Measurements from ENCODE around the gene CTNNBL1. TPM values are rescaled to one million over a fixed set of nuclear protein-coding genes. Genes with fewer than 3 reads are reported as not detected.

The CTNNBL1 gene
- polyA plus RNA-seq, 3 donors from 2014 or later: 99.5 to 109 (median 105) TPM

DNA sequence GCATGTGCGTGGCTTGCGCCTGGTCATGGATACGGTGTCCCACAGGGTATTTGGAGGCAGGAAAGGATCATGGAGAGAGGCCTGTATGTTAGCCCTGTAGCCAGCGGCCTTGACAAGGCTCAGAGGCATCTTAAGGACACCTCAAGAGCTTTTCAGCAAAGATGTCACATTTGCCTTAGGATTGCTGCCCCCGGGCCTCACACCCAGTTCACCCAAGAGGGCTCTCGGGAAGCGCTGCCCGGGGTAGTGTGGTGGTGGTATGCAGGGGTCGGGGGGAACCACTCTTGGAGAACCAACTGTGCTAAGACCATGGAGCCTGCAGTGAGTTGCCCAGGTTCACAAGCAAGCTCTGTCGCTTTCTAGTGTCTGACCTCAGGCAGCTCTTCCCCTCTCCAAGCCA, 172.2 kb downstream of the CTNNBL1 start:
- Mint-ChIP-seq H3K9me3 (no peaks in the 10 kb centered on the region), H3K27me3 (ENCODE audit: low read depth in 3 of 3) (peaks cover 0 to 6% (median 0%) of the 10 kb centered on the region in 3 donors), H3K36me3 (peaks cover 9 to 38% (median 27%) of the 10 kb centered on the region in 3 donors), H3K4me3 (no peak overlapping the region), H3K27ac (no peak overlapping the region), H3K4me1 (no peaks in the 10 kb centered on the region)
- no peak for DNase-seq

DNA sequence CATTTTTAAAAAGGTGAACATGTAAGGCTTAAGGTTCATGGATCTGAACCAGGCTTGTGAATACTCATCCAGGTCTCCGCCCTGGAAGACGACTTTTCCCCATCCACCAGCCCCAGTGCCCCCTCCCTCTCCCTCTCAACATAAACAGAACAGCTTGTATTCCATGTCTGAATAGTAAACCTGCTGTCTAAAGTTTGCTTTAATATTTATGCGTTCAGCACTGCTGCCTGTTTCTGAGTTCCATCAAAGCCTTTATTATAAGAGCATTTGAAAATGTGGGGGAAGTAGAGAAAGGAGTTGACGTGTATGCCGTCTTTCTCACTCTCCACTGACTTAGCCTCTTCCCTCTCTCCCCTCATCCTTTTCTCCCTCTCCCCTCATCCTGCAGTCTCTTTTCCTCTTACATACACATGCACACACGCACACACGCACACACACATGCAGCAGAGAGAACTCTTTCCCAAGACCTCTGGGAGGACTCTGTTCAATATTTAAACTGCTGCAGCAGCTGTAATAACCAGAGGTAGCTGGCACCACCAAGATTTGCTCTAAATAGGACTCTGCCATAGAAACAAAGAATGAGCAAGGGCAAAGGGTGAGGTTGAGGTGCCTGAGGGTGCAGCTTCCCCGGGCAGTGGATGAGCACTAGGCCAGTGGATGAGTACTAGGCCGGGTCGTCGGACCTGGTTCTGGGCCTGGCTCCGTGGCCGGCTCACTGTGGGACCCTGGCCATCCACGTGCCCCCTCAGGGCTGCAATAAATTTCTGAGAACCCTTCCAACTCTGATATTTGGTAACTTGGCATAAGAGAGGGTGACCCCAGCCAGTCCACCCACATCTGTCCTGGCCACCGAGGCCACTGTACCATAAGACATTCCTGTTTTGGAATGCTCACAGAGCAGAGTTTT, 173.7 kb downstream of the CTNNBL1 start:
- Mint-ChIP-seq H3K4me1 (no peaks in the 10 kb centered on the region), H3K36me3 (peaks cover 9 to 35% (median 19%) of the 10 kb centered on the region in 3 donors), H3K27ac (no peak overlapping the region)

DNA sequence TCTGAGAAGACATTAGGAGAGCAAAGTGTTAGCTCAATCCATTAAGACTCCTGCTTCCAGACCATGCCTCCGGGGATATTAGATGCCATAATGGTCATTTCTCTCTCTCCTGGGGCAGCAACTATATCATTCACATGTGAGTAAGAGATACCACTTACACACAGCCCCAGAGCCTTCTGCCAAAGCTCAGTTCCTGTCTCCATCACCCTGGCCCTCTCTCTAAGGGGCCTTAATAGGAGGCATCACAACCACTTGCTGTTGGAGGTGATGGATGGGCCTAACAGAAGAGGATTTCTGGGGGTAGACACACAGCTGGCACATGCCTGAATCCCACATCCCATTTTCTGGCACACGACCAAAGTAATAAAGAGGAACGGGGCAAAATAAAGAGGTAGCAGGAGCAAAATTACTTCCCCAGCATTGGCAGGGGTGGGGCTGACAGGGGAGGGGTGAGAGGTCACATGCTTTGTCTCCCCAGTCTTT, 175.1 kb downstream of the CTNNBL1 start:
- Mint-ChIP-seq H3K9me3 (no peaks in the 10 kb centered on the region), H3K4me1 (no peaks in the 10 kb centered on the region), H3K27me3 (ENCODE audit: low read depth in 3 of 3) (peaks cover 0 to 6% (median 0%) of the 10 kb centered on the region in 3 donors), H3K27ac (peak overlapping the region in 2 of 6 donors; percentile 37 to 53), H3K36me3 (peaks cover 5 to 33% (median 13%) of the 10 kb centered on the region in 3 donors), H3K4me3 (no peak overlapping the region)
- DNase-seq: no peak

More for the DNA sequence above, 173.7 kb downstream of the CTNNBL1 start:
- H3K4me3 Mint-ChIP-seq: no peak overlapping the region
- peaks cover 0 to 8% (median 0%) of the 10 kb centered on the region in 3 donors for H3K27me3 Mint-ChIP-seq (ENCODE audit: low read depth in 3 of 3)
- H3K9me3 Mint-ChIP-seq: no peaks in the 10 kb centered on the region
- no peak for DNase-seq

DNA sequence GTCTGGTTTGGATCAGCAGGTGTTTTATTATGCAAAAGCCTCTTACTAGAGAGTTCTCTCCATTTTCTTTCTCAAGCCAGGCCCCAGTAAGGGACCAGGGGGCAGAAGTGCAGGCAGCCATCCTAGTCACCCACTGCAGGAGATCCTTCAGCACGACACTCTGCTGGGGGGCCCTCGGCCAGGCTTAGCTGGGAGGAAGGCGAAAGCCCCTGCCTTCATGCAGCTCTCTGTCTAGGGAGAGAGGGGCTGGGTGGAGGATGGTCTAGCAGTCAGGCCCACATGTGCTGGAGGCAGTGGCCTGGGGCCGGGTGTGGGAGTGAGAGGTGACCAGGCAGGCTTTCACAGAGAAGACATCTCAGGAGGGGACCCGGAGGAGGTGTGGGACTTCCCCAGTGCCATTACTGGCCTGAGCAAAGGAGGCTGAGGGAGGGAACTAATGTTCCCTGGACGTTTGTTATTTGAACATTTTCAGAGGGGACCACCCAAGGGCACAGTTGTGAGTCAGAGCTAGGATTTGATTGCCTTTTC, 175.6 kb downstream of the CTNNBL1 start:
- Mint-ChIP-seq H3K9me3 (no peaks in the 10 kb centered on the region), H3K27me3 (ENCODE audit: low read depth in 3 of 3) (peaks cover 0 to 7% (median 0%) of the 10 kb centered on the region in 3 donors), H3K27ac (peak overlapping the region in 2 of 6 donors; percentile 37 to 45), H3K36me3 (peaks cover 10 to 34% (median 16%) of the 10 kb centered on the region in 3 donors), H3K4me1 (no peaks in the 10 kb centered on the region), H3K4me3 (no peak overlapping the region)
- no peak for DNase-seq

DNA sequence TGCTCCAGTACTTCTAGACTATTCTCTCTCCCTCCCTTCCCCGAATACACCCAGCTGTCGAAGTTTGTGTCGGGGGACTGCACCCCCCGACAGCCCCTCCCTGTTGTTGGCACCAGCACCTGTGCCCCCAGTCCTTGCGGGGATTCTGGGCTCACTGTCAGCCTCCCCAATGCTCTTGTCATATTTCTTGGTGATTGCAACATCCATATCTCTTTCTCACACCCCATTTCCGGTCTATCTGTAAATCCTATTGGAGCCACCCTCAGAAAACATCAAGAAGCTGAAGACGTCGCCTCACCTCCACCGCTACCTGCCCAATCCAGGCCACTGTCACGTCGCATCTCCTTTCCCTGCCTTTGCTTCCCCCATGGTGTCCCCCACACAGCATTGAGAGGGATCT, 176.5 kb downstream of the CTNNBL1 start:
- Mint-ChIP-seq H3K4me1 (no peaks in the 10 kb centered on the region), H3K36me3 (peaks cover 10 to 33% (median 16%) of the 10 kb centered on the region in 3 donors), H3K27me3 (ENCODE audit: low read depth in 3 of 3) (peaks cover 0 to 6% (median 0%) of the 10 kb centered on the region in 3 donors), H3K27ac (peak overlapping the region in 1 of 6 donors; percentile 76), H3K4me3 (no peak overlapping the region), H3K9me3 (no peaks in the 10 kb centered on the region)
- DNase-seq: no peak

DNA sequence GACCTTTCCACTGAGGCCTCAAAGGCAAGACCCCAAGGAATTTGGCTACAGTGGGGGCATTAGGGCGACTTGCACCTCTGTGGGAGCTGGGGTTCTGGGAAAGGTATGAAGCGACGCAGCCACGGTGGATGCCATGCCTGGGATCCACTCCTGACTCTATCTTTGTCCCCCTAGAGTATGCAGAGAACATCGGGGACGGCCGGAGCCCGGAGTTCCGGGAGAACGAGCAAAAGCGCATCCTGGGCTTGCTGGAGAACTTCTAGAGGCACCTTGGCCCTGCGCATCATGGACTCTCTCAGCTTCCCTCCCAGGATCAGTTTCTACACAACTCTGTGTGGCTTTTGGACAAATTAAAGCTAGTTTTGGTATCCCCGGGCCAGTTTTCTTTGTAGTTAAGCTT, 177.9 kb downstream of the CTNNBL1 start:
- H3K27ac Mint-ChIP-seq: no peak overlapping the region
- peaks cover 10 to 36% (median 16%) of the 10 kb centered on the region in 3 donors for H3K36me3 Mint-ChIP-seq
- no peak for DNase-seq
- peaks cover 0 to 2% of the 10 kb centered on the region in 2 donors for H3K4me1 Mint-ChIP-seq
- peaks cover 0 to 5% (median 0%) of the 10 kb centered on the region in 3 donors for H3K27me3 Mint-ChIP-seq (ENCODE audit: low read depth in 3 of 3)
- H3K9me3 Mint-ChIP-seq: no peaks in the 10 kb centered on the region
- H3K4me3 Mint-ChIP-seq: no peak overlapping the region

DNA sequence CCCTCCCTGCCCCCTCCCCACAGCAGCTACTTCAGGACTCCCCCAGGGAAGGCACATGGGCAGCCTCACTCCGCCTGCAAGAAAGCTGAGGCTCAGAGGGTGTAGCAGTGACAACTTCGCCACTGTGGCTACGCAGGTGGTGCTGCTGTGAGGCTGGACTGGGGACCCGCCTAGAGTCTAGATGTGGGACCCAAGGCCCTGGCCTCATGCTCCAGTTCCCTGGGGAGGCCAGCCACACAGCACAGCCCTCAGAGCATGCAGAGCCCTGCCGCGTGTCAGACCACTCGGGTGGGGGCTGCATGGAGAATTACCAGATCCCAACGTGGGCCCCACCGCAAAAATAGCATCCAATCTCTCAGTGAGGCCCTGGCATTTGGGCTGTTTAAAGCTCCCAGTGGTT, 178.3 kb downstream of the CTNNBL1 start:
- no peak for DNase-seq
- Mint-ChIP-seq H3K4me1 (peaks cover 0 to 2% of the 10 kb centered on the region in 2 donors), H3K4me3 (no peak overlapping the region), H3K27me3 (ENCODE audit: low read depth in 3 of 3) (peaks cover 0 to 5% (median 0%) of the 10 kb centered on the region in 3 donors), H3K27ac (no peak overlapping the region), H3K36me3 (peaks cover 10 to 34% (median 16%) of the 10 kb centered on the region in 3 donors), H3K9me3 (no peaks in the 10 kb centered on the region)

DNA sequence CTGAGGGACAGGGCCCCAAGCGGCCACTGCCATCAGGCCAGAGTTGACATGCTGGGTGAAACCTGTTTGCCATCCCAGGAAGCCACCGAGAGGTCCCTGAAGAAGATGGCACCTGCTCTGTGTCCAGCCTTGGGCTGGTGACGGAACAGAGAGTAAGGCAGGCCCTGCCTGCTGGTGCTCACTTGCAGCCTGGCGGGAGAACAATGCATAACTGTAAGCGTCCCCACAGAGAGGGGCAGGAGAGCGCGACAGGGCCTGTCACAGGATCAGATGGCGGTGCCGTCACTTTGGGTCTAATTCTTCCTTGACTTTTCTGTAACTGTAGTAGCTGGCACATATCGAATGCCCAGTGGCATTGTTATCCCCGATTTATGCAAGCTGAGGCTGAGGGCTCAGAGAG, 180.1 kb downstream of the CTNNBL1 start:
- Mint-ChIP-seq H3K36me3 (peaks cover 10 to 29% (median 16%) of the 10 kb centered on the region in 3 donors), H3K27me3 (ENCODE audit: low read depth in 3 of 3) (peaks cover 0 to 5% (median 0%) of the 10 kb centered on the region in 3 donors), H3K4me1 (peaks cover 0 to 2% of the 10 kb centered on the region in 2 donors), H3K27ac (no peak overlapping the region), H3K4me3 (no peak overlapping the region), H3K9me3 (no peaks in the 10 kb centered on the region)
- no peak for DNase-seq

DNA sequence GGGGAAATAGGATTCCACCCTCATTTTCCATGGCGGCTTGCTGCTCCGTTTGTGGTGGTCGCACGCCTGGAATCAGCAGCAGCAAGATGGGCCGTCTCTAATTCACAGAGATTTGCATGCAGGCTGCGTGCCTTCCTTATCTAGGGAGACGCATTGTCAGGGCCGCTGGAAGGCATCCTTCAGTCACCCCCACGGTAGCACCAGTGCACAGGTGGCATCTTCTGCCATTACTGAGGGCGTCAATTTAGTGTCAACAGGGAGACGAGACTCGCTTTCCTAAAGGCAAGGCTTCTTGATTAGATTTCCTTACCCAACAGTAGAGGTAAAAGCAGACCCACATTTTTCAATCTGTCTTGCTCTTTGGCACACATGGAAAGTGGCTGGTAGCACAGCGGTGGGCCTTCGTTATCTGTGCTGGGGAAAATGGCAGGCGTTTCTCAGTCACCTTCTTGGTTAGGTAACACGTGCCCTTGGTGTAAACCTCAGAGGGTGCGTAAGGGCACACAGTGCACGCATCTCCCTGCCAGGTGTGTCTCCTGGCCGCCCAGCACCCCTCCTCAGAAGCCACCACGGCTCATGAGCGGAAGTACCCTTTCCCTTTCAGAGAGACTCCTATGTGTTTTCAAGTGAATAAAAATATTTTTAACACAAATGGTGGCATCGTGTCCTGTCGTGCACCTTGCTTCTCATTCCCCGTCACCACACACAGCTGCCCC, 181.8 kb downstream of the CTNNBL1 start:
- DNase-seq: no peak
- no peaks in the 10 kb centered on the region for H3K9me3 Mint-ChIP-seq
- peaks cover 0 to 2% of the 10 kb centered on the region in 2 donors for H3K4me1 Mint-ChIP-seq
- H3K27ac Mint-ChIP-seq: no peak overlapping the region
- H3K4me3 Mint-ChIP-seq: no peak overlapping the region
- peaks cover 0 to 5% (median 0%) of the 10 kb centered on the region in 3 donors for H3K27me3 Mint-ChIP-seq (ENCODE audit: low read depth in 3 of 3)
- H3K36me3 Mint-ChIP-seq: peaks cover 8 to 24% (median 10%) of the 10 kb centered on the region in 3 donors

DNA sequence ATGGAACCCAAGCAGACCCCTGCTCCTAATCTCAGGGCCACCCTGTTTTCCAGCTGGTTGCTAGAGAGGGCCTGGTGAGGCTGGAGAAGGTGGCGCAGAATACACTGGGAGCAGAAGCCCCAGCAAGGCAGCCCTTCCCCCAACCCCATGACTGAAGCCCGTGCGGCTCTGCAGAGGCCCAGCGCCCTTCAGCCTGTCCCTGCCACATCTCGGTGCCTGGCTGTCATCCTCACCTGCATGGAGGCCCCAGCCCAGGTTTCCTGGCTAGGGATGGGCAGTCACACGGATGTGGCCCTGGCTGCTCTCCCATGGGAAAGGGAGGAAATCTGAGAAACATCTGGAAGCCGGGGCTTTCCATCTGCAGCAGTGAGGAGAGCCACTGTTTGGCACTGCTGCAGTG, 183.0 kb downstream of the CTNNBL1 start:
- H3K4me3 Mint-ChIP-seq: no peak overlapping the region
- H3K9me3 Mint-ChIP-seq: no peaks in the 10 kb centered on the region
- no peak overlapping the region for H3K27ac Mint-ChIP-seq
- peaks cover 0 to 2% of the 10 kb centered on the region in 2 donors for H3K4me1 Mint-ChIP-seq
- peaks cover 0 to 8% (median 0%) of the 10 kb centered on the region in 3 donors for H3K27me3 Mint-ChIP-seq (ENCODE audit: low read depth in 3 of 3)
- H3K36me3 Mint-ChIP-seq: peaks cover 5 to 17% (median 7%) of the 10 kb centered on the region in 3 donors
- DNase-seq: no peak

DNA sequence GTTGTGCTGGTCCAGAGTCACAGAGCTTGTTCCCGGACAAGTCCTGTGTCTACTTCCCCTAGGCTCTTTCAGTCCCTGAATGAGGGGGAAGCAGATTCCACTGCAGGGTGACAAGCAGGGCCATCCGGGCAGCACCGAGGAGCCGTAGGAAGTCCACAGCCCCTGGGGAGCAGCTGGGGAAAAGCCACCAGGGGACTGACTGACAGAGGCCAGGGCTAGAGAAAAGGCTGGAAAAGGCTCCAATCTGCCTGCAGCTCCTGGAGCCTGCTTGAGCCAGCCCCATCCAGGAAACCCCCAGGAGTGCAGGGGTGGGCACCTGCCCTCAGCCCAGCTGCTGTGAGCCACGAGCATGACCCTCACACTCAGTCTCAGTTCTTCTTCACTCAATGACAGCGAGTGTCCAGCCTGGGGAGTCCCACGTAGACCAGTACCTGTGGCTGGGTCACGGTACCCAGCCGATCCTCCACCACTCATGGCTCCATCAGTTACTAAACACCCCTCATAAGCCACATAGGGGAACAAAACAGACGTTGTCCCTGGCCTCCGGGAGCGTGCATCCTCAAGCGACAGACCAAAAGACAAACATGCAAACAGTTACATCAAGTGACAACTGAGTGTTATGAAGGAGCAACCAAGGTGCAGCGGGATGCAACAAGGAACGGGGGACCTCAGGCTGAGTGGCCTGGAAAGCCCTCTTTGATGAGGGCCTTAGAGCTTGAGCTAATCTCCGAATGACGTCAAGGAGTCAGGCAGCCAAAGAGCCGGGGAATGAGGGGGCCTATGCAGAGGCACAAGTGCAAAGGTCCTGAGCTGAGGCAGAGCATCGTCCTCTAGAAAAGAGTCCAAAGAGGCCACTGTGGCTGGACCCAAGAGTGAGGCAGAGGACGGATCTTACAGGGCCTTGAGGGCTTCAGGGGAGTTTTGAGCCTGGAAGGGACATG, 184.3 kb downstream of the CTNNBL1 start:
- peaks cover 0 to 8% (median 0%) of the 10 kb centered on the region in 3 donors for H3K27me3 Mint-ChIP-seq (ENCODE audit: low read depth in 3 of 3)
- H3K36me3 Mint-ChIP-seq: peaks cover 5 to 16% (median 7%) of the 10 kb centered on the region in 3 donors
- no peak overlapping the region for H3K27ac Mint-ChIP-seq
- no peaks in the 10 kb centered on the region for H3K9me3 Mint-ChIP-seq
- H3K4me3 Mint-ChIP-seq: no peak overlapping the region
- no peak for DNase-seq
- H3K4me1 Mint-ChIP-seq: peaks cover 0 to 2% of the 10 kb centered on the region in 2 donors

DNA sequence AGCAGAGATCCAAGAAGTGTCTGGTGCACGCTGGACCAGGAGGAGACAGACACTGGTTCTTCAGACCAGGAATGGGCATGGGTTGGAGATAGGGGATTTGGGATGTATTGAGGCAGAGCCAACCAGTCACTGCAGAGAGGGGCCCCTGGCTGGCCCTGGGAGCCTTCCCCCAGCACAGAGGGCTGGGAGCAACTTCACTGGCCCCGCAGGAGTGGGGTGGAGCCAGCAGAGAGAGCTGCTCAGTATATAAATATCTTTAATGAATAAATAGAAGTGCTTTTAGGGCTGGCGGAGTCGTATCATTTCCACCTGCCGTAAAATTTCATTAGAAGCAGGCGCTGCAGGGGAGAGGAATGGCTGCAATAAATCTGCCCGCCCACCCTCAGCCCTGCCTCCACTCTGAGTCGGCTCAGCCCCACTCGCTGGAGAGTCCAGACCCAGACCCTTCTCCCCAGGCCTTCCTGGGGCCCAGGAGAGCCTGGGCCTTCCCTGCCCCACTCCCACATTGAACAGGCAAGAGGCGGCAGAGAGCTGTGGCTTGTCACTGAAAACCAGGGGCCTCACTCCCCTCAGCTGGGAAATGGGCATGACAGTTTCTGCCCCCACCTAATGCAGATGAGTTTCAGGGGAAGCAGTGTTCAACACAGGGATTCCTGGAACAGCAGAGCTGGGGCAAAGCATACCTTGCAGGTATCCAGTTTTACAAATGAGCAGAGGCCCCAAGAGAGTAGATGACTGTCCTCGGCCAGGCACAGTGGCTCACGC, 185.2 kb downstream of the CTNNBL1 start:
- no peaks in the 10 kb centered on the region for H3K9me3 Mint-ChIP-seq
- DNase-seq: no peak
- peaks cover 0 to 8% (median 2%) of the 10 kb centered on the region in 3 donors for H3K27me3 Mint-ChIP-seq (ENCODE audit: low read depth in 3 of 3)

More for the DNA sequence above, 185.2 kb downstream of the CTNNBL1 start:
- H3K4me1 Mint-ChIP-seq: peaks cover 0 to 2% of the 10 kb centered on the region in 2 donors
- H3K4me3 Mint-ChIP-seq: no peak overlapping the region
- H3K36me3 Mint-ChIP-seq: peaks cover 3 to 10% (median 4%) of the 10 kb centered on the region in 3 donors
- no peak overlapping the region for H3K27ac Mint-ChIP-seq

Data from immature natural killer cell (primary cell).